ENCODE data around the gene TOM1L2.

TOM1L2 gene

DNA sequence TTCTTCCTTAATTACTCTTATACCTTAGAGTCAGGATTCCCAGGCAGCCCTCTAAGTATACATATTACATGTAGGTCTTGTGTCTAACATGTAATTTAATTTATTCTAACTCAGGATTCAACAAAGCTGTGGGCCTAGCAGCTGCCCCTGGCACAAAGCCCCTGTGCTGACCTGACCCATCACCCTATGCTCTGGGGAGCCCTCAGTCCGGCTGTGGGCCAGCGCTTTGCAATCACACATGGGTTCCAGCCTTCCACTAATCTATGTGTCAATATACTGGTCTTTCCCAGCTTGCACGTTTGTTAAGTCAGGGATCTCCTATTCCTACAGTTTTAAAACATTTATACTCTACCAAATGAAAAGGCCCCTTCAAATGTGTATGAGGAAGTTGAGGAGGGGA is 72.7 kb downstream of the TOM1L2 start:
- no peak for DNase-seq (ENCODE audit: low spot score)

GRCh38 chr17:17898673-17899072 is 73.5 kb downstream of the TOM1L2 start:
- DNase-seq (ENCODE audit: low spot score), result no peak

DNA sequence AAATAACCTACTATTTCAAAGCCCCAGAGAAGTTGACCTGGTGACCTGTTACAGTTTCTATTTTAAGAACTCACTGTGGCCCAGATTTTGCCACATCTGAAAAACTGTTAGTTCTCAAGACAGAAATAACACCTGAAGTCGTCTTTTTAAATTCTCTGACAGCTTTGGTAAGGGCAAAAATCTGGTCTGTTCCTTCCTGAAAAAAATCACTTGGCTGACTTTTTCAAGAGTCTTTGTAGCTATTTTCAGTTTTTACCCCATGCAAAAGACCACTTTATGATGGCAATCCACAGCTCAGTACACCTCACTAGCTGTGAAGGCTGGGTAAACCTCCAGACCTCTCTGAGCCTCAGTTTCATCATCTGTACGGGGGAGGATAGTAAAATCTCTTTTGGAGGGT is 74.8 kb downstream of the TOM1L2 start:
- no peak for DNase-seq (ENCODE audit: low spot score)

DNA sequence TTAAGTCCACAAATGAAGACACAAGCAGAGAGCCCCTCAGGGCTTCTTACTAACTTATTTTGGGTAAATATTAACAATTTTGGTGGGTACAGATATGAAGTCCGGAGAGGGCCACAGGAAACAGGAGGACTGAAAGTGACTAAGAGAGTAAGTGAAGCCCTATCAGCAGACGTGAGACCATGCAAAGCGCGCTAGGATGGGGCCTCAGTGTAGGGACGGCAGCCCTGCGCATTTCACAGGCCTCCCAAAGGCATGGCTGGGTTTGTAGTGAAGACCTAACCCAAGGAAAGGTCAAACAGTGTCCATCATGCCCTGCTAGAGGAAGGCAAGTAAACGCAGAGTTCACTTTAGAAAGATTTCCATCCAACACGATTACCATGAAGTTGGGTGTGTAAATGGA is 75.5 kb downstream of the TOM1L2 start:
- DNase-seq (ENCODE audit: low spot score), result no peak

DNA sequence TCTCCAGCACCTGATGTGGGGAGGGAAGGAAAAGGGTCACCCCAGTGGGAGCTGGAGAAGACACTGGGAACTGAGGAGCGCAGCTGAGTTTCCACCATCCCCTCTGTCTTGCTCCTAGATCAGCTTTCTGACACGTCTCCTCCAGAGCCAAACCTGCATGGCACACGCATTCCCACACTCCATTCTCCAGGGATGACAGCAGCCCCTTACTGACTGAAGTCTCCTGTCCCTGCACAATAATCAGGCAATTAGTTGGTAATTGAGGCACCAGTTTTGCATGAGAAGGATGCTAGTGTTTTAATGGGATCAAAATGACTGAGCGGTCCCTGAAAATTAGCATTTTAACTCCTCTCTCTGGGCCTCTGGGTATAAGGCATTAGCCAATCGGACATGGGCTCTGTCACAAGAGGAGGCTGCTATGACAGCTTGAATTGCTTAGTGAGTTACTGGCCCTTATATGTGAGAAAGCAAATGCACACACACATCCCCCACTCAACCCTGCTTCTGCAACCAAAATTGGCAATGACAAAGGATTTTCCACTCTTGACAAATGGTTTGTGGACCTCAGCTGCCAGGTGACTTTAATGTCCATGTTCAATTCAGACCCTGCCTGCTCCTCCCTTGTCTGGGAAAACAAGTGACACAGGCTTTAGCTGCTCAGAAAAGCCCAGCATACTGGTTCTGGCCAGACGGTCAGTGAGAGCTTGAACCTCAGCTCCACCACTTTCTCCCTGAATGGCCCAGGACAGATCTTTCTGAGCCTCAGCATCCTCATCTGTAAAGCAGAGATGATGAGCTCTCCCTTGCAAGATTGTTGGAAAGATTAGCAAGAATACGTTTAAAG is 78.2 kb downstream of the TOM1L2 start:
- DNase-seq (ENCODE audit: low spot score), result no peak

GRCh38 chr17:17892731-17893130 is 79.5 kb downstream of the TOM1L2 start:
- DNase-seq (ENCODE audit: low spot score), result no peak

GRCh38 chr17:17892009-17892408 is 80.2 kb downstream of the TOM1L2 start:
- no peak for DNase-seq (ENCODE audit: low spot score)

- peak; percentile 82 for DNase-seq (ENCODE audit: low spot score)
Observed at GRCh38 chr17:17890773-17891759, 81.1 kb downstream of the TOM1L2 start.

GRCh38 chr17:17889922-17890321 is 82.3 kb downstream of the TOM1L2 start:
- DNase-seq (ENCODE audit: low spot score), result no peak

GRCh38 chr17:17888821-17889220 is 83.4 kb downstream of the TOM1L2 start:
- DNase-seq (ENCODE audit: low spot score), result no peak

DNA sequence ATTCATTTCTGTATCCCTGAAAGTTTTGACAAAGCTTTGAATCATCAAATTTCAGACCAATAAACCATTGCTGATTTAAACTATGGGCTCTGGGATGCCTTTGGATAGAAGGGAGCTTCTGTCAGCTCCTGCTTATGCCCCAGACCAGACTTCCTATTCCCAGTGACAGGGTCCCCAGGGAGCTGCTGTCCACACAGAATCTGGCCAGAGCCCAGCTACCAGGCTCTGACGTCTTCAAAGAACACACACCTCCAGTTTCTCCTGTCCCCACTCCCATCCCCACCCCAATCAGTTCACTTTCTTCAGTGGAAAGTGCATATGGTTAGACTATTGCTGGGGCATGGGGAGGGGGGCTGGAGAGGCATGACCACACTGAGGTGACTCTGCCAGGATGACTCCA is 83.8 kb downstream of the TOM1L2 start:
- no peak for DNase-seq (ENCODE audit: low spot score)

DNA sequence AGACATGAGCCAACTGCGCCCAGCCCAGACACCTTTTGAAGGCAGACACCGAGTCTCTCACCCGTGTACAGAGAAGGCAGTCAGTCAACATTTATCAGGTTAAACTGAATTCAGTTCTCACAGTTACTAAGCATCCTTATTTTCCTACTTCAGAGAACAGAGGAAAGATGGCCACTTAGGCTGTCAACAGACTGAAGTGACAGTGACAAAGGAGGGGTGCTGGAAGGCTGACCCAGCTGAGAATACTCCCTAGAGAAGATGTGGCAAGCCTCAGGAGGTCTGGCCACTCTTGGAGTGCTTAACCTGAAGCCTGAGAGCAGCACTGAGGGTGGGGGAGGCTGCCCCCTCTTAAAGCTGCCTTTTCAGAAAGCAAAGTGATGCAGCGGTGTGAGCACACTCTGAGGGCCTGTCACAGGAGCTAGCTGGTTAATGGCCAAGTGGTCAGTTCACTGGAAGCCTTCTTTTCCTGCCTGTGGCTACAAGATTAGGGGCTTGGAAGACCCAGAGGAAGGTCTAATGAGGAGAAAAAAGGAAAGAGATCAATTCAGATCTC is 84.4 kb downstream of the TOM1L2 start:
- DNase-seq (ENCODE audit: low spot score), result no peak

DNA sequence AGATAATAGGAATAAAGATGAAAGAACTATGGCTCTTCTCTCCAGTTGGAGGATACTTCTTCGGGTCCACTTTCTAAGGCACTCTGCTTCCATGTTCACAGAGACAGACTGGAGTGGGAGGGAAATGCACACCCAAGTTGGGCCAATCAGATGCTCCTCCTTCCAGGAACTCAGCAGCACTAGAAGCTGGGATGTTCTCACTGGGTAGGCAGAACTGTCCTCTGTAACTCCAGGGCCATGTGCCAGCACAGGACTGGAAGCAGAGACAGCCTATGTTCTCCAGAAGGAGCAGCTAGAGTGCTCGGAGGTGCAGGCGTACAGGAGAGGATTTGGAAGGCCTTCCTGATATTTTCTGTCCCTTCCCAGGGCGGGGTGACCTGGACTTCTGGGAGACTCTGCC is 85.5 kb downstream of the TOM1L2 start:
- DNase-seq (ENCODE audit: low spot score), result no peak

DNA sequence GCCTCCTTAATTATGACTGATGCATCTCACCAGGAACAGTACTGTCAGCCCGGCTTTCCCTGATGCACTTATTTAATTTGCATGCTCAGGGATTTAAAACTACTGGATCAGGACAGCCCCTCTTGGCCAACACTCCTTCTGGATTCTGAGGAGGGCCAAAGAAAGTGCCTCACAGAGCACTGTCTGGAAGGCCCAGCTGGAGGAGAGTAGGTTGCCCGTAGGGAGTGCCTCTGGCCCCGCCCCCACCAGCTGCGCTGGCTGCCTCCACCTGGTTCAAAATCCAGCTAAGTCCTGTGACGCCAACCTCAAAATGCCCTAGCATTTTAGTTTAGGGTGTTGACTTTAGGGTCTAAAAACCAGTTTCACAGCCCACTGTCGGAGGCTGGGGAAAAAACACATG is 86.0 kb downstream of the TOM1L2 start:
- DNase-seq (ENCODE audit: low spot score), result no peak

DNA sequence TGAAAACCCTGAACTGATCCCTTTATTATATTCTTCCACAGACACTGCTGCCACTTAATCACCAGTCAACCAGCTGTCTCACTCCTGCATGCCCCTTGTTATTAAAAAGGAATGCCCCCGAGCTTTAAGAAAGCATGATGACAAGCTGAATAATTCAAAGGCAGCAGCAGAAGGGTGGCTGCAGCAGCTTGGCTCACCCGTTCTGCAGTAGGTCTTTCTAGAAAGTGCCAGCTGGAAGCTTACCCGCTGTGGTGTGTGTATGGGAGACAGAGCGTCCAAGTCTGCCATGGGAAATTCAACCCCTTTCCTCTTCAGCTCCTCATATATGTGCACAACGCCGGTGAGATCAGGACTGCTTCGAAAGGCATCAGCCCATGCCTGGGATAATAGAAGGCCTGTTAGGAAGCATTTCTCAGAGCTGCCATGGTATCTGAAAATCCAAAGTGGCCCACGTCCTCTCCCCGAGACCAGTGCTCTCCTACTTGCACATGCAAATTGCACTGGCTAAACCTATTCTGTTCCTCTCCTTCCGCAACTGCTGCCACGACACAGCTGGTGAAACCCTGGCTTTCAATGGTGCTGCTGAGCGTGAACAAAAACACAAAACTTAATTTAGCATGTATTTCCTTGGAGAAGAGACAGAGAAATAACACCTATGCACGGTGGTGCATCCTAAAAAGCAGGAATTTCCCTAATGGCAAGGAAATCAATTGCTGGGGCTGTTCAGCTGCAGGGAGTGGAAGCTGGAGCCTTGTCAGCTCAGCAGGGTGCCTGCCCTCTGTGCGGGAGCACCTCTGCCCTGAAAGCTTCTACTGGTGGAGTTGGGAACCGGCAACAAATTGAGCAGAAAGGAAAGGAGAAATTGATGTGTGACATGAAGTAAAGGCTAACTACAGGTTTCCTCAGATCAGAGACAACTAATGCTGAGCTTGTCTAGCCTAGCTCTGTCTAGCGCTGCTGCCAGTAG is 87.5 kb downstream of the TOM1L2 start:
- no peak for DNase-seq (ENCODE audit: low spot score)

DNA sequence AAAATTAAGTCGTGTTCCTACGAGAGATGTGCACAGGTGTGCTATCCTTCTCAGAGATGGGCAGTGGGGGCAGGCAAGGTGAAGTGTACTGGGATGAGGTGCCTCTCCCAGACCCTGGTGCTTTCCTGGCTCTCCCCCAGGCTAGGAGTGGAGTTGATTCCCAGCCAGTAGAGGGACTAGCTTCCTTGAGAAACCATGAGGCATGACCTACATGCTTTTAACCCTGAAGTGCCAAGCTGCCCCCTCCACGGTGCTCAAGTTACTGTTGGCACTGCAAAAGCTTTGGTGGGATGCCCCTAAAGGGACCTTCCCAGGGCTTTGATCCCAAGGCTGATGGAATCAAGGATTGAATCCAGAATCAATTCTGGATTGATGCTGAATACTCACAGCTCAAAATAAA is 88.4 kb downstream of the TOM1L2 start:
- DNase-seq (ENCODE audit: low spot score), result no peak

DNA sequence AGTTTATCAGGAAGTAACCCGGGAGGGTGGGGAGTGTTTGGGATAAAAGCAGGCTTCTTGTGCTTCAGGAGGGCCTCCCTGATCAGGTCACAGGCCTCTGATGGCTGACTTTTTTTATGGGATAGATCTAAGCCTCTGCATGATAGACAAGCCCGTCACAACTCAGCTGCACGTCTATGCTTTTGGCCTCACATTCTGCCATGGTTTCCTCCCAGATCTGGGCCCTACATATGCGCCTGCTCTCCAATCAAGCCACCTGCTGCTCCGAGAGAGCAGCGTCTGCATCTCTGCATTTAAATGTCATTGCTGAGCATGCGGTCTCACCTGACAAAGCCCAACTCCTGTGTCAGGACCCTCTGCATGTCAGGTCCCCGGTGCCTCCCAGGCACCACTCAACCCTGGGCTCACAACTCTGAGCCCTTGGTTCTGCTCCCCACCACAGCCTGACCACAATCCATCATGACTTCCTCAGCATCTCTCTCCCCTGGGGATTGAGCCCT is 90.1 kb downstream of the TOM1L2 start:
- no peak for DNase-seq (ENCODE audit: low spot score)

DNA sequence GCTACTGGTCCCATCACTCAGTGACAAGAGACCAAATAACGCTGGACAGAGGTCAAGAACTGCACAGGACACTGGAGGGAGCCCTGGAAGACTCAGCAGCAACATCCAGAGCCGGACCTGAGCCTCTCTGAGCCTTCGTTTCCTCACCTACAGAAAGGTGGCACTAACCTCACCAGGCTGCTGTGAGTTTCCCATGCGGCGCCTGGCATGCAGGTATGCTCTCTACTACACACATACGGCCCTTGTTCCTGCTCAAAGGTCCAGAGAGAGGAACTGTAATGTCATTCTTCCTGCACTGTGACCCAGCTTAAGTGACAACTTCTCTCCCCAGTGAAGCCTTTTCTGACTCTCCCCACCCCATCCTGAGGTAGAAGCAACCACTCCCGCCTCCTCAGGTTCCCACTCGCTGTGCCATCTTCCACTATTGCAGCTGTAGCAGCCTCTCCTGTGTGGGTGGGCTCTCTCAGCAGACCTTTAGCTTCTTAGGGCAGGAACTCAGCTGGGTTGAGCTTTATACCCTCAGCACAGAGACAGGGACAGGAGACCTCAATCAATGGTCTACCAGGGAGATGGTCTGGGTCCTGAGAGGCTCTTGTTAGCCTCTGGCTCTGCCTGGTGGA is 91.5 kb downstream of the TOM1L2 start:
- DNase-seq (ENCODE audit: low spot score), result no peak

DNA sequence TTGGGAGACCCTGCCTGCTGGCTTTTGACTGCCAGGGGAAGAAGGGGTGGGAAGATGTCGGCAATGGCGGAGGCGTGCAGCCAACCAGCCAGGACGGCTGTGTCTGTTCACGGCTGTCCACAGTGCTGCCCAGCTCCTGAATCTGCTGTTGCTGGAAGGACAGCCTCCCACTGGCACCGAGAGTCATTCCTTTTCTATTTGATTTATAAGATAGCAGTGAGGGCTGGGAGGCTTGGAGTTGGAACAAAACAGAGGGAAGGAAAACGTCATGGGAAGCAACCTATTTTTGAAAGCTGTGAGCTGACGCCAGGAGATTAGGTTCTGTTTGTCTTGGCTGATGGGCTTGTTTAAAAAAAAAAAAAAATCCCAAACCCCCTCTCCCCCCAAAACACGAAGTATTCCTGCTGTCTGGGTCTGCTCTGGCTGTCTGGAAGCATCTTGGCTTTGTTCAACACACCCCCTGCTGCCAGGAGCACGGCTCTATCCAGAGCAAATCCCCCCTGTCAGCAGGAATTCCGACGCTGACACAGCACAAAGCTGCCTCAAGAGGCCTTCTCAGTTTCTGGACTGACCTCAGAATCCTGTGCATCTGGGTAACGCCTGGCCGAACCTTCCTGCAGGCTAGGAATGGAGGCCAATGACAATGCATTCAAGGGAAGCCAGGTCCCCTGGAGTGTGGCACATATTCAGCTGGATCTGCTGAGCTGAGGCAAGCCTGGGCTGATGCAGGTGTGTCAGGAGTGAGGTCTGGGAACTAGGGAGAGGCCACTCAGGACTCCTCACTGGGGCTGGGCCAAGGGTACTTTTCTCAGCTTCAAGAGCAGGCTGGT is 94.5 kb downstream of the TOM1L2 start:
- peak; percentile 62 for DNase-seq (ENCODE audit: low spot score)

DNA sequence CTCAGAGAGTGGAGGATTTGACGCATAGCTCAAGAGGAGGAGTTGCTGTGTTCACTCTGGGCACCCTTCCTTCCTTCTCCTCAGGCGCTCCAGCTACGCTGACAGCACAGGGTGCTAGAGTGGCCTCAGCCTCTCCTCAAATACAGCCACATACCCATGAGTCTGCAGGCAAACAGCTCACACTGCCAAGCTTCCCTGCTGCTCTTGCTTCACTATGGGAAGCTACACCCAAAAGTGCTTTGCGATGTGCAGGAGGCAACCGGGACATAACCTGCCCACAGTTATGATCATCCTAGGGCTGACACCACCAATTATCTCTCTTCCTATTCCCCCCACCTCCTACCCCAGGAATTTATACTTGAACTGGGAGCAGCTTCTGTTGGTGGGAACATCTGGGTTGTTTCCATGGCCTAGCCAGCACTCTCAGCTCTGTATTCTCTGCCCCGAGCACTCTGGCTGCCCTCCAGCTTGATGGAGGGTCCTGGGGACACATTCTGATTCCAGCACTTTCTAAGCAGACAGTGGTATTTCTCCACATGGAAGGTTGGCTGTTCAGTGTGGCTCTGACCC is 95.2 kb downstream of the TOM1L2 start:
- DNase-seq (ENCODE audit: low spot score), result peak; percentile 27

Measured in GM03348 (cell line).